NK-92 treated with Interleukin-12 subunit alpha and Interleukin-12 subunit beta, amount 100 ng/mL, for 24 hours (cell line): ENCODE results near the gene PRSS2.
"Not testable (repeated sequence)": the region's sequence is repeated elsewhere in the genome, so short reads cannot be mapped to it uniquely, and the experiment has no call there.

Experiments used
- DNase-seq: peaks from one replicate; lab custom pipeline; 2025; lab: John Stamatoyannopoulos, UW

The PRSS2 gene

DNA sequence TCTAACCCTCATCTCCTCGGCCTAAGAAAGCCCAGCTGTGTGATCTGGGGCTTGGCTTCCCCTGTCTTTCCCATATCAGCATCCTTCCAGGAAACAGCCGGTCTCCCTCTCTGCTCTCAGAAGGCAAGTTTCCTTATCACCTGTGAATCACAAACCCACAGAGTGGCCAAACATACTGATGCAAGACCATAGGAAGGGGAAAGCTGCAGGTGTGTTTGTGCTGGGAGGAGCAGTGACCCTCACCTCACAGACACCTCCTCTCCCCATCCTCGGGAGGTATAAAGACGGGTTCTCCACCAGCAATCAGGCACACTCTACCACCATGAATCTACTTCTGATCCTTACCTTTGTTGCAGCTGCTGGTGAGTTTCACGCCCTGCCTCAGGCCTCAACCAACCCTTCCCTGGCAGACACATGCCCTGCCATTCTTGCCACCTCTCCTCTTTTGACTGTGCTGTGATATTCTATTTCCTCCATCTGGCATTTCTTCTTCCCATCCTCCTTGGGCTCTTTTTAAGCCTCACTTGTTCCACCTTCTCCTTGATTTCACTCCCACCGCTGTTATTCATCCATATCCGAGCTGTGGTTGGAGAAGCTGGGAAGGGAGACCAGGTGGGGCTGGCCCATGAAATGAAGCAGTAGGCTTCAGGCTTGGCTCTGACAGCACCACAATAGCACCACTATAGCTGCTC lies at the start of gene PRSS2:
TSS of gene PRSS2 (plus strand) at position 310 of the 692 bp plus-strand sequence. CDS start at position 323, 13 bp downstream.
- DNase-seq = no peak

- no peak for DNase-seq
Observed at GRCh38 chr7:142720986-142721385, 49.8 kb upstream of the PRSS2 start.

GRCh38 chr7:142722248-142722794 lies 48.4 kb upstream of the PRSS2 start:
- no peak for DNase-seq

DNA sequence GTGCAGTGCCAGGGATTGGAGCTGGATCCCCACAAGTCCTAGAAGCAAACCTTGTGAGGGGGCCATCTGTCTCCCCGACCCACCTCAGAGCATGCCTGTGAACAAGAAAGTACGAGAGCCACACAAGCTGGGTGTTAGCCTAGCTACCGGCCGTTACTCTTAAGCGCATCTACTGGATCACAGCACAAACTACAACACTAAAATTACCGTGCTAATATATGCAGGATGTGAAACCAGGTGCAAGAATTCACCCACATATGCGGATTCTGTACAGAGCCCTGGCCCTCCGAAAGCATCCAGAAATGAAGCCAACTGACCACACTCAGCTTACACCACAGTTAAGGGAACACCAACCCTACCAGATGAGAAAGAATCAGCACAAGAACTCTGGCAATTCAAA lies 37.5 kb upstream of the PRSS2 start:
- DNase-seq = no peak

GRCh38 chr7:142739923-142740492 lies 30.8 kb upstream of the PRSS2 start:
- DNase-seq = no peak

GRCh38 chr7:142740786-142741185 lies 30.0 kb upstream of the PRSS2 start:
- no peak for DNase-seq

DNA sequence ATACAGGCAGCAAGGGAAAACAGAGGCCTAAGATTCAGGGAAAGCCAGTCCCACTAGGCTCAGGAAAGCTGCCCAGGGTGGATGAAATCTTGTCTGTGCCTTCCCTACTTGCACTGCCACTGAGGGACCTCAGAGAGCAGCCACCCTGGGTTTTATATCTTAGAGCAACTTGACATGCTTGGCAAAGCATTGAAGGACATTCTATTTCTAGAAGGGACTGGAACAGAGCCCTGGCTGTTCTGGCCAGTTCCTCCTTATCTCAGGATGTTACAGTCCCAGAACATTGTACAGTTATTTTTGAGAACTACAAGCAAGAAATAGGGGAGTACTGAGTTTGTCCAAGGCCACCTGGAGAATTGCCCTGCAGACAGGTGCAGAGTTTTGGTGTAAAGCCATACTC lies 28.8 kb upstream of the PRSS2 start:
- DNase-seq = not testable (repeated sequence)

DNA sequence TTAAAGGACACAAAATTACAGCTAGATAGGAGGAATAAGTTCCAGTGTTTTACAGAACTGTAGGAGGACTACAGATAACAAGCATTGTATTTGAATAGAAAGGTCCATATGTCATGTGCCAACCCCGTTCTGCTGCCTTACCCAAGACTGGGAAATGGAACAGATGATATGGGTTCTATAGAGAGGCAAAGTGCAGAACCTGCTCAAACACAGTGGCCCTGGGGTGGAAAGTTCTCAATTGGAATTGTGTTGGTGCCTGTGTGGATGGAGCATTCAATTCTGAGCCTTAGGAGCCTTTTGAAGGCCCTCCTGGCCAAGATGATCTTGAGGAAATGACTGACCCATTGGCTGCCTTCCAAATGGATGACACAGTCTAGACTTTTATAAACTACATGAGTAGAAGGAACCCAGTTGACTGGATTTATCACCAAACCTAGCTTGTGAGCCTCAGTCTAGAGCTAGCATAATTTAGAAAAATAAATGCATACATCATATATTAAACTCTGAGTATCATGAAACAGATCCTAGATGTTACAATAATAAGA lies 25.6 kb upstream of the PRSS2 start:
- no peak for DNase-seq

DNA sequence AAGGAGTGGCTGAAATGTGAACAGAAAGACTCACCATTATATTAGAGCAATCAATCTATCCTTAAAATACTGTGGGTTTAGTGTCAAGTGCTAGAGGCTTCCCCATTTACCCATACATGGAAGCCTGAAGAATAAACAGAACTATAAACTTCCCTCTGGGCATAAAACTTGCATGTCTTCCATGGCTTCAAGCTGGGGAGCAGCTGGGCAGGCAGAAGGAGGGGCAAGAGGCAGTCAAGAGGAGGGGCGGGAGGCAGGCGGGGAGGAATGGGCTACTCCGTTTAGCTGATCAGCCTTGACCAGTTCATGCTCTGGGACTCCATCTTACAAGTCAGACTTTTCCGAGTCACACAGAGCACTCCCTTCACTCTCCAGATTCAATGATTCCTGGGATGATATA lies 25.0 kb upstream of the PRSS2 start:
- DNase-seq = no peak

- DNase-seq = no peak
Observed at GRCh38 chr7:142746264-142746663, 24.5 kb upstream of the PRSS2 start.

DNA sequence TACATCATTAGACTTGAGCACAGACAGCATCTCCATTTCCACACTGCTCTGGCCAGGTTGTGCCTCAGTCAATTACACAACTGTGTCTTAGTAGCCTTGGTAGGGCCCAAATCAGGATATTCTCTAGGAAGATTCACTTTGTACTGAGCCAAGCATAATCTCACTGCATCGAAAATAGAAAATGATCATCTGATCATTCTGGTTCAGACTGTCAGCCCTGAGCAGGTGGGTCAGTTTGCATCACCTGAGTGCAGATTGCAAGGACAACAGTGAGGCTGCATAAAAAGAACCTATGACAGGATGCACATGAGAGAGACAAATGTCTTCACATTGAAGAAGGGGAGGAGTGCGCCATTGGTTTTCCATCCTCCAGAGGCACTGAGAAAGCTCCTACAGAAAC lies 22.4 kb upstream of the PRSS2 start:
- DNase-seq = not testable (repeated sequence)

- no peak for DNase-seq
Observed at GRCh38 chr7:142749218-142749993, 21.4 kb upstream of the PRSS2 start, which contains the start of gene PRSS1. Gene PRSS1, plus strand, starts transcription at chr7:142749472. Its CDS starts 13 bp downstream, at chr7:142749485.

DNA sequence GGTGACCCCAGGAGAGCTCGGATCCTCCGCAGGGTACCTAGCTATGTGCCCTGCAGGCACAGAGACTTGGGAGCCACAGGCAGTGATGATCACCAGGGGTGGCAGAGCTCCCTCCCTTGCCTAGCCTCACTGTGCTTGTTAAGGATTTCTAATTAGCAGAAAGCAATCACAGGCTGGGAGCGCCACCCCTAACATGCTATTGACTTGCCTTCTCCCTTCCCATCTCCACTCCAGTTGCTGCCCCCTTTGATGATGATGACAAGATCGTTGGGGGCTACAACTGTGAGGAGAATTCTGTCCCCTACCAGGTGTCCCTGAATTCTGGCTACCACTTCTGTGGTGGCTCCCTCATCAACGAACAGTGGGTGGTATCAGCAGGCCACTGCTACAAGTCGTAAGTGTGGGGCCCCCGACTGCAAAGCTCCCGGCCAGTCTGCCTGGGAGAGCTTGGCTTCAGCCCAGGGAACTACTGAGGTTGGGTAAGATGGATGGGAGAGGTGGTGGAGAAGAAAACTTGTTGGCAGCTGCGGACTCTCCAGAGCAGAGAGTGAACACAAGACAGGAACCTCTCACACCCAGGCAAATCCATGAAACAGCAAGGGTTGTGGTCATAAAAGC lies 20.3 kb upstream of the PRSS2 start:
- no peak for DNase-seq

GRCh38 chr7:142751526-142752175 lies 19.1 kb upstream of the PRSS2 start:
- not testable (repeated sequence) for DNase-seq

DNA sequence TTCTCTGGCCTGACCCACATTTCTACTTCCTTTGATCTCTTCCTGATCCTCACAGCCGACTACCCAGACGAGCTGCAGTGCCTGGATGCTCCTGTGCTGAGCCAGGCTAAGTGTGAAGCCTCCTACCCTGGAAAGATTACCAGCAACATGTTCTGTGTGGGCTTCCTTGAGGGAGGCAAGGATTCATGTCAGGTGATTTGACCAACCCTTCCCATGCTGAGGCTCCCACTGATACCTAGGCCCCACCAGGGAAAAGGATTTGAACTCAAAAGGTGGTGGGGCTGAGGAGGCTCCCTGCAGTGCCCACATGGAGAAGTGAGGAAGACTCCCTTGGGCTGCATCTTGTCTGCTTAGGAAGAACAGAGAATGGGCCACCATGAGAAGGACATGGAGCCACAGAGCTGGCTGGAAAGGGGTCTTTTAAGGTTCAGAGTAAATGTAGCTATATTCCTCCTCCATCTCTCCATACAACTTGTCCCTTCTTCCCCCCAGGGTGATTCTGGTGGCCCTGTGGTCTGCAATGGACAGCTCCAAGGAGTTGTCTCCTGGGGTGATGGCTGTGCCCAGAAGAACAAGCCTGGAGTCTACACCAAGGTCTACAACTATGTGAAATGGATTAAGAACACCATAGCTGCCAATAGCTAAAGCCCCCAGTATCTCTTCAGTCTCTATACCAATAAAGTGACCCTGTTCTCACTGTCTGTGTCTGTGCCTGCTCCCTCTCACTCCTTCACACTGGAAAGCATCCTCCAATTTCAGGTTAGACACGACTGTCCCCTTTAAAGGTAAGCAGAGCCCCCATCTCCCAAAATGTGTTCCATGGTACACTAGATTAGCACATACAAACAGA lies 18.2 kb upstream of the PRSS2 start:
- DNase-seq = no peak

DNA sequence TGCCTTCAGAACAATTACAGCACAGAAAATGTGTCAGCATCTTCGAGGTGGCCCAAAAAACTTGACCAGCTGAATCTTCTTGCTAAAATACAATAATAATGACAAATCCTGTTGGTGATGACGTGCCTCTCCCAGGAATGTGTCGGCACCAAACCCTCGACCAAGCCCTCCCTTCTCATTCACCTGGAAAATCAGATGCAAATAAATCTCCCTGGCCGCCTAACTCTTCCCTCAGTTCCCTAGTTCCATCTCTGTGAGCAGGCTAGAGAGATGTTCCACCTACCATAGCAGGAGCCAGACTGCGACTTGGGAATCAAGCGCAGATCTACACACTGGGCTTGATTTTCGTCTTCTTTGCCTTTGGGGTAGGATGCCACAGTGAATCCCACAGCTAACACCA lies 17.4 kb upstream of the PRSS2 start:
- no peak for DNase-seq

- not testable (repeated sequence) for DNase-seq
Observed at GRCh38 chr7:142753925-142754491, 16.8 kb upstream of the PRSS2 start.

DNA sequence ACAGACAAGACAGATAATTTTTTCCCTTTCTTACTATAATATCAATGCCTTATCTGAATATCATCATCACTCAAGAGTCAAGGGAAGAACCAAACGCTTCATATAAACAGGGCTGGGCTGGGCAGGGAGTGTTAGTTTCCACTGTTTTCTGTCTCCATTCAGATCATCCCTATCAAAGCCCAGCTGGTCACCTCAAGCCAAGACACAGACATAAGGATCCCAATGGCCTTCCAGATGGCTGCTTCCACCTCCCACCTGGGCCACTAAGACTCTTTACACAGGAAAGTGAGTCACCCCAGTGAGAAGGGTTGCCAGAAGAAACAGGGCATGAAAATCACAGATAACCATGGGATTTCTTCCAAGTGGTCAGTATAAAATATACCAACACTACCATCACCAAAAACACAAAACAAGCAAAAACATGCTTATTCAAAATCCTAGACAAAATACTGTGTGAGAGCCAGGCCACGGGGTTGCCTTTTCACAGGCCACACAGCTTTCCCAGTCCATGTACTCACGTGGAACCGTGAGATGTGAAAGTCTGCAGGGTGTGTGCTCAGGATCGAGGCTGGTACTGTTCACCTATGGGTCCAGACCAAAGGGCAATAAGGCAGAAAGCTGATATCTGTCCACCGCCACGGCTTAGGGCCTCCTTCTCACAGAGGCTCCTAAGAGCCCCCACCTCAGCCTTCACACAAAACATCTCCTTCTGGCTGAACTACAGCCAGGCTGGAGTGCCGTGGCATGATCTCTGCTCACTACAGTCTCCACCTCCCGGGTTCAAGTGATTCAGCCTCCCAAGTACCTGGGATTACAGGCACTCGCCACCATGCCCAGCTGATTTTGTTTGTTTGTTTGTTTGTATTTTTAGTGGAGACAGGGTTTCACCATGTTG lies 15.8 kb upstream of the PRSS2 start:
- DNase-seq = no peak

DNA sequence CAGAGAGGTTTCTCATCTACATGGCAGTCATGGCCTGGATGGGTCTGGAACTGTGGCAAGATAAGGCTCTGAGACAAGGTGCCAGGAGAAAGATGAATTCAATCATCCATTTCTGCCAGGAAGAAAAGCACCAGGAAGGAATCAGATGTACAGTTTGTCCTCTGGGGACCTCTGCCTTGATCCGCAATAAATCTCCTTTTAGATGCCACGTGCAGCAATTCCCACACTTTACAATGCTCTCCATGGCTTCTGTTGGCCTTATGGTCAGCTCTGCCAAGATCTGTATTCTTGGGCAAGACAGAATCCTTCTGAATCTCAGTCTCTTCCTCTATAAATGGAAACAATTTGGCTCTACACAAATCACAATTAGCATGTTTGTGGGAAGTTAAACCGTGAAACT lies 12.5 kb upstream of the PRSS2 start:
- not testable (repeated sequence) for DNase-seq
